NCI-H2107 treated with DMSO at 0.1 percent for 48 hours (cell line): ENCODE results near the gene SNAP29.
"Not testable (repeated sequence)": the region's sequence is repeated elsewhere in the genome, so short reads cannot be mapped to it uniquely, and the experiment has no call there.

ENCODE experiments used
- DNase-seq: peaks from one replicate; lab custom pipeline; 2025; ENCODE audit not compliant: unreplicated experiment; lab: John Stamatoyannopoulos, UW

Gene SNAP29

GRCh38 chr22:20928573-20928967 is 69.8 kb downstream of the SNAP29 start:
- DNase-seq: no peak

DNA sequence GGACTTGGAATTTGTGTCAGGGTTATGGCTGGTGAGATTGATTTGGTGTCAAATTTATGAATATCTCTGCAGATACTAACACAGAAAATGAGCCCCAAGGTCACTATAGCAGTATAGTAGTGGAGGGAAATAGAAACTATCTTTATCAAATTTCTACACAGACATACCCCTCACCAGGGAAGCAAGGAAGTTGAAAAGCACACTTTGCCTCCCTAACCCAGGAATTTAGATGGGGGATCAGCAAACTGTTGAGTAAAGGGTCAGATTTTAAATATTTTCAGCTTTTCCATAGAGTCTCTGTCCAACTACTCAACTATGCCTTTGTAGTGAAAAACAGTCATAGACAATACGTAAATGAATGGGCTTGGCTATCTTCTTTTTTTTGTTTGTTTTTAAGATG is 71.2 kb downstream of the SNAP29 start:
- DNase-seq: no peak

GRCh38 chr22:20930435-20930834 is 71.6 kb downstream of the SNAP29 start:
- DNase-seq: not testable (repeated sequence)

DNA sequence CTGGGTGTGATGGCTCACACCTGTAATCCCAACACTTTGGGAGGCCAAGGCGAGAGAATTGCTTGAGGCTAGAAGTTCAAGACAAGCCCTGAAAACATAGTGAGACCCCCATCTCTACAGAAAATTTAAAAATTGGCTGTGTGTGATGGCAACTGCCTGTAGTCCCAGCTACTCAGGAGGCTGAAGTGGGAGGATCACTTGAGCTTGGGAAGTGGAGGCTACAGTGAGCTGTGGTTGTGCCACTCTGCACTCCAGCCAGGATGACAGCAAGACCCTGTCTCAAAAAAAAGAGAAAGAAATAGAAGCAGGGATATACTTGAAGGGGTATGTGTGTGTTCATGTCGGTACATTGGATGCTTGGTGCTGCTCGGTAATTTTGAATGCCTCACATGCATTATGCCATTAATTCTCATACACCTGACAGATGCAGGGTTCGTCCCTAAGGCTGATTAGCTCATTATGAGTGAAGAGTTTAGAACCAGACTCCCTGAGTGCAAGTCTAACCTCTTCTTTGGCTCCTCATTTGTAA is 72.4 kb downstream of the SNAP29 start:
- no peak for DNase-seq

GRCh38 chr22:20933910-20934309 is 75.1 kb downstream of the SNAP29 start:
- DNase-seq: no peak

- not testable (repeated sequence) for DNase-seq
These were observed 76.2 kb downstream of the SNAP29 start for GRCh38 chr22:20935049-20935448.

DNA sequence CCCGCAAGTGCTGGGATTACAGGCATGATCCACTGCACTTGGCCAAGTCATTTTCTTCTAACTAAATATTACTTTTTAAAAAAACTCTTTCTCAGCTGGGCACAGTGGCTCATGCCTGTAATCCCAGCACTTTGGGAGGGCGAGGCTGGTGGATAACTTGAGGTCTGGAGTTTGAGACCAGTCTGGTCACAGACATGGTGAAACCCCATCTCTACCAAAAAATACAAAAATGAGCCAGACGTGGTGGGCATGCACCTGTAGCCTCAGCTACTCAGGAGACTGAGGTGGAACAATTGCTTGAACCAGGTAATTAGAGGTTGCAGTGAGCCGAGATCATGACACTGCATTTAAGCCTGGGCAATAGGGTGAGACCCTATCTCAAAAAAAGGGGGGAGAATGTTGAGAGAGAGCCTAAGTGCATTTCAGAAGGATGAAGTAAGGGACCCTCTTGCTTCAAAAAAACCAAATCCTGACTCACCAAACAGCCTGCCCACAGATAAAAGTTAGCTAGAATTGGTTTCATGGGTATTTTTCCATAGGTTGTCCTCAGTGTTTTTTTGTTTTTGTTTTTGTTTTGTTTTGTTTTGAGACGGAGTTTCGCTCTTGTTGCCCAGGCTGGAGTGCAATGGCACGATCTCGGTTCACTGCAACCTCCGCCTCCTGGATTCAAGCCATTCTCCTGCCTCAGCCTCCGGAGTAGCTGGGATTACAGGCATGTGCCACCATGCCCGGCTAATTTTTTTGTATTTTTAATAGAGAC is 77.2 kb downstream of the SNAP29 start:
- not testable (repeated sequence) for DNase-seq

DNA sequence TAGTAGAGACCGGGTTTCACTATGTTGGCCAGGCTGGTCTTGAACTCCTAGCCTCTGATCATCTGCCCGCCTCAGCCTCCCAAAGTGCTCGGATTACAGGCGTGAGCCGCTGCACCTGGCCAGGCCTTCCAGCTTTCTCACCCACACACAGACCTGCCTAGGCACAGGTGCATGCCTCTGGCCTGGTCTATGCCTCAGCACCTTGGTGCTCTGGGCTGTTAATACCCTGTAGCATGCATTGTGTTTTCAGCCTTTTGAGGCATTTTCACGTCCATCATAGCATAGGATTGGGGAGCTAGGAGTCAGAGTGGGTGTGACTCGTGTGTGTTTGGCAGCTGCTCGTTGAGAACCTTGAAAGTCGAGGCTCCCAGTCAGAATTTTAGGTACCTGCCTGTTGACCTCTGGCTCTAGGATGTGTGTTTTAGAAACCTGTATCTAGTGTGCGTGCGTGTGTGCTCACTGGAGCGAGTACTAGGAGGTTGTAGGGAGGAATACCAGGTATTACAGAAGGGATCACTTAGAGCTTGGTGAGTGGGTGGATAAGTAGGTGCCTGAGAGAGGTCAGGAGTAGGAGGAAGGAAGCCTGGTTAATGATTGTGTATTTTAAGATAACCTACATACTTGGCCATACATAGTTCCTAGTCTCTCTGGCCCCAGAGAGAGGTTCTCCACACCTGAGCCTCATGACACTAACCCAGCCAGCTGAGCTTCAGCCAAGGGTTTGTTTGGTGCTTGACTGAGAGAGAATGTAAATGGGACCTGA is 78.4 kb downstream of the SNAP29 start:
- DNase-seq: no peak

DNA sequence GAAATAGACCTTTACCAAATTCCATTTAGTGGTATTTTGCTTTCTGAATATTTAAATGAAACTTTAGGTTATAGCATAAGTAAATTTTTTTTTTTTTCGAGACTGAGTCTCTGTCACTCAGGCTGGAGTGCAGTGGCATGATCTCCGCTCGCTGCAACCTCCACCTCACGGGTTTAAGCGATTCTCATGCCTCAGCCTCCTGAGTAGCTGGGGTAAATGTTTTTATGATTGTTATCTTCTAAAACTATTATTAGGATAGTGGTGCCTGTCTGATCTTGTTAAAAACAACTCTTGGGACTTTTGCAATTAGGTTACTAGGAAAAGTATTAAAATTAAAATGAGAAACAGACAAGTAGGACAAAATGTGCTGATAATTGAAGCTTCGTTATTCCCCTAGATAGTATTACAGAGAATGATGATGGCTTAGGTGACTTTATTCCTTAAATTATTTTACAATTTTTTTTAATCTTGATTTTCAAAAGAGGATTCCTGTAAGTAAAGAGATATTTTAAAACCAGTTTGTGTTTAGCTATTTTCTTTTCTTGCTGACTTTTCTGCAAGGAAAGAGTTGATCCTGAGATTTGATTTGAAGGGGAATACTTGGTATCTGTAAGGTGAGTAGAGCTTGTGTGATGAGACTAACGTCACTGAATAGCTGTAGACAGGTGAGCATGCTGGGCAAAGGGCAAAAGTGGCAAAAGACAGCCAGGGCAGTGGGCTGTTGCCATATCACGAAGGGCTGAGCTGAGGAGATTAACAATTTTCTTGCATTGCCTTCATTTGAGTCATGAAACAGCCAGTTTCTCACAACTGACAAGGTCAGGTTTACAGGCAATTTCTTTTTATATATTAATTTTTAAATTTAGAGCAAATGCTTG is 79.2 kb downstream of the SNAP29 start:
- DNase-seq: no peak

DNA sequence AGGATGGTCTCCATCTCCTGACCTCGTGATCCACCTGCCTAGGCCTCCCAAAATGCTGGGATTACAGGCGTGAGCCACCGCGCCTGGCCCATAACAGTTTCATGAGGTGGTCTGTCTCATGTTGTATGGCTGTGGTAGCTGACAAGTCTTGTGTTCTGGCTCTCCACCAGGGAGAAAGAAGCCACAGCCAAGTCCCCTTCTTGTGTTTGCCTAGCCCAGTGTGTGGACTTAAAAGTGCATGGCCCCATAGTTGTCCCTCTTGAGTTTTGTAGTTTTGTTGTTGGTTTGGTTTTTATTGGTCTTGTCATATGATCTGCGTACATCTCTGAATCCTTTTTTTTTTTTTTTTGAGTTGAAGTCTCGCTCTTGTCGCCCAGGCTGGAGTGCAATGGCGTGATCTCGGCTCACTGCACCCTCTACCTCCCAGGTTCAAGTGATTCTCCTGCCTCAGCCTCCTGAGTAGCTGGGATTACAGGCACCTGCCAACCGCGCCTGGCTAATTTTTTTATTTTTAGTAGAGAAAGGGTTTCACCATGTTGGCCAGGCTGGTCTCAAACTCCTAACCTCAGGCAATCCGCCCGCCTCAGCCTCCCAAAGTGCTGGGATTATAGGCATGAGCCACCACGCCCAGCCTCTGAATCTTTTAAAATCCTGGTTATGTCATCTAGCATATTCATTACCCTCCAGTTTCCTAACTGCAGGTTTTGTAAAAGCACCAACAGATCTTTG is 80.8 kb downstream of the SNAP29 start:
- not testable (repeated sequence) for DNase-seq

GRCh38 chr22:20940186-20940651 is 81.4 kb downstream of the SNAP29 start:
- no peak for DNase-seq
